H9 (cell line): Measurements from ENCODE around the gene FOLR1. TPM values are rescaled to one million over a fixed set of nuclear protein-coding genes. Genes with fewer than 3 reads are reported as not detected.
"Not testable (repeated sequence)": the region's sequence is repeated elsewhere in the genome, so short reads cannot be mapped to it uniquely, and the experiment has no call there.

Experiments used
- DNase-seq: peaks from one replicate; pipeline ENCODE4 v3.0.0-alpha.2; 2017
- H2AFZ ChIP-seq: one replicate; pipeline ENCODE4 v1.6.1; 2013; ENCODE audit warnings: mild to moderate bottlenecking, low read length, control low read depth, moderate library complexity
- H2AK5ac ChIP-seq: 2 replicates; pipeline ENCODE4 v1.6.1; 2013; ENCODE audit warnings: low read length, control low read depth, mixed read lengths; ENCODE audit not compliant: insufficient read length
- H2BK120ac ChIP-seq: one replicate; pipeline ENCODE4 v1.6.1; 2013; ENCODE audit warnings: low read depth, mild to moderate bottlenecking, low read length, control low read depth, inconsistent platforms; ENCODE audit not compliant: poor library complexity, severe bottlenecking
- H2BK12ac ChIP-seq: 2 replicates; pipeline ENCODE4 v1.6.1; 2013; ENCODE audit warnings: low read length, control low read depth, mixed read lengths, low read depth; ENCODE audit not compliant: insufficient read length
- H2BK15ac ChIP-seq: 2 replicates; pipeline ENCODE4 v1.6.1; 2013; ENCODE audit warnings: low read depth, low read length, control low read depth
- H2BK20ac ChIP-seq: one replicate; pipeline ENCODE4 v1.6.1; 2013; ENCODE audit warnings: low read depth, mild to moderate bottlenecking, low read length, control low read depth, inconsistent platforms; ENCODE audit not compliant: poor library complexity, severe bottlenecking
- H2BK5ac ChIP-seq: 2 replicates; pipeline ENCODE4 v1.6.1; 2013; ENCODE audit warnings: low read length, control low read depth, mixed read lengths; ENCODE audit not compliant: insufficient read length
- H3K14ac ChIP-seq: 2 replicates; pipeline ENCODE4 v1.6.1; 2013; ENCODE audit warnings: low read length, control low read depth; ENCODE audit not compliant: insufficient read depth
- H3K18ac ChIP-seq: 2 replicates; pipeline ENCODE4 v1.6.1; 2013; ENCODE audit warnings: low read depth, mild to moderate bottlenecking, mixed read lengths, low read length, control low read depth; ENCODE audit not compliant: insufficient read length
- H3K23ac ChIP-seq: 2 replicates; pipeline ENCODE4 v1.6.1; 2013; ENCODE audit warnings: low read length, control low read depth, mixed read lengths, low read depth; ENCODE audit not compliant: insufficient read length
- H3K23me2 ChIP-seq: 2 replicates; pipeline ENCODE4 v1.6.1; 2013; ENCODE audit warnings: low read depth, mild to moderate bottlenecking, mixed read lengths, low read length, control low read depth; ENCODE audit not compliant: insufficient read length, poor library complexity, severe bottlenecking
- H3K27ac ChIP-seq: 2 replicates; pipeline ENCODE4 v1.5.1; 2013; ENCODE audit warnings: low read length, control low read depth, mixed read lengths, low read depth; ENCODE audit not compliant: insufficient read length
- H3K27me3 ChIP-seq: 2 replicates; pipeline ENCODE4 v1.6.1; 2013; ENCODE audit warnings: low read length, control low read depth, inconsistent platforms; ENCODE audit not compliant: insufficient read depth
- H3K4ac ChIP-seq: 2 replicates; pipeline ENCODE4 v1.6.1; 2013; ENCODE audit warnings: low read depth, mild to moderate bottlenecking, control low read depth, inconsistent platforms, low read length, moderate library complexity
- H3K4me1 ChIP-seq: 2 replicates; pipeline ENCODE4 v1.6.1; 2013; ENCODE audit warnings: low read length, control low read depth, inconsistent platforms; ENCODE audit not compliant: insufficient read depth
- H3K4me2 ChIP-seq: 2 replicates; pipeline ENCODE4 v1.6.1; 2013; ENCODE audit warnings: low read length, control low read depth, mixed read lengths; ENCODE audit not compliant: insufficient read length, insufficient read depth
- H3K56ac ChIP-seq: 2 replicates; pipeline ENCODE4 v1.6.1; 2013; ENCODE audit warnings: low read depth, mild to moderate bottlenecking, mixed read lengths, low read length, control low read depth; ENCODE audit not compliant: insufficient read length
- H3K79me1 ChIP-seq: 2 replicates; pipeline ENCODE4 v1.6.1; 2013; ENCODE audit warnings: low read depth, mild to moderate bottlenecking, moderate library complexity, low read length, control low read depth, inconsistent platforms; ENCODE audit not compliant: insufficient read depth, poor library complexity, severe bottlenecking
- H3K79me2 ChIP-seq: 2 replicates; pipeline ENCODE4 v1.6.1; 2013; ENCODE audit warnings: low read length, control low read depth, inconsistent platforms; ENCODE audit not compliant: insufficient read depth
- H3K9ac ChIP-seq: 2 replicates; pipeline ENCODE4 v1.6.1; 2013; ENCODE audit warnings: low read length, control low read depth, mixed read lengths; ENCODE audit not compliant: insufficient read length; ENCODE audit errors: extremely low read depth
- H3K9me3 ChIP-seq: one replicate; pipeline ENCODE4 v1.6.1; 2013; ENCODE audit warnings: low read depth, low read length, inconsistent platforms; ENCODE audit not compliant: control insufficient read depth
- H3T11ph ChIP-seq: one replicate; pipeline ENCODE4 v1.6.1; 2013; ENCODE audit warnings: mild to moderate bottlenecking, low read length, control low read depth, inconsistent platforms
- H4K20me1 ChIP-seq: one replicate; pipeline ENCODE4 v1.6.1; 2013; ENCODE audit not compliant: control insufficient read depth, insufficient read length, insufficient read depth
- H4K5ac ChIP-seq: 2 replicates; pipeline ENCODE4 v1.6.1; 2013; ENCODE audit warnings: low read depth, mild to moderate bottlenecking, mixed read lengths, low read length, control low read depth; ENCODE audit not compliant: insufficient read length
- H4K8ac ChIP-seq: replicated peaks from 2 replicates; pipeline ENCODE4 v1.6.1; 2013; ENCODE audit warnings: low read length, control low read depth, mixed read lengths, low read depth; ENCODE audit not compliant: insufficient read length
- H4K91ac ChIP-seq: 2 replicates; pipeline ENCODE4 v1.6.1; 2013; ENCODE audit warnings: low read depth, mild to moderate bottlenecking, moderate library complexity, mixed read lengths, low read length, control low read depth; ENCODE audit not compliant: insufficient read length
- H3K27ac Mint-ChIP-seq, 3 experiments: 2 replicates in 2 of 3; 3 replicates in 1 of 3; pipeline ENCODE4 v1.8.0; 2020 to 2021; ENCODE audit warnings: mixed read lengths in 3 of 3, mild to moderate bottlenecking in 1 of 3, moderate library complexity in 1 of 3
- H3K27me3 Mint-ChIP-seq: 2 replicates; pipeline ENCODE4 v1.8.0; 2021; ENCODE audit warnings: low read depth, mild to moderate bottlenecking, moderate library complexity, mixed read lengths
- H3K36me3 Mint-ChIP-seq, 3 experiments: 2 replicates in 2 of 3; 3 replicates in 1 of 3; pipeline ENCODE4 v1.8.0; 2020 to 2021; ENCODE audit warnings: low read depth in 3 of 3, mixed read lengths in 3 of 3; ENCODE audit not compliant: insufficient read depth in 1 of 3
- H3K4me1 Mint-ChIP-seq, 2 experiments: 2 replicates each; pipeline ENCODE4 v1.8.0; 2020; ENCODE audit warnings: mixed read lengths in 2 of 2
- H3K4me3 Mint-ChIP-seq, 2 experiments: 2 replicates in 1 of 2; 3 replicates in 1 of 2; pipeline ENCODE4 v1.8.0; 2020 to 2021; ENCODE audit warnings: mild to moderate bottlenecking in 2 of 2, mixed read lengths in 2 of 2, moderate library complexity in 1 of 2
- H3K9me3 Mint-ChIP-seq, 2 experiments: 2 replicates in 1 of 2; 3 replicates in 1 of 2; pipeline ENCODE4 v1.8.0; 2020; ENCODE audit warnings: mild to moderate bottlenecking in 2 of 2, mixed read lengths in 2 of 2, moderate library complexity in 1 of 2
- CTCF ChIP-seq: fragments of 200-600 bp; sonication (generic); conservative IDR thresholded peaks from 3 replicates; pipeline ENCODE4 v1.8.0; 2021; ENCODE audit warnings: antibody characterized with exemption, mild to moderate bottlenecking
- WGBS: extraction: QIAGEN DNeasy Blood & Tissue Kit; methylation state at CpG from one replicate; pipeline ENCODE4 v1.1.7; 2013; ENCODE audit warnings: missing lambda C conversion rate, low lambda C conversion rate, mixed read lengths; ENCODE audit not compliant: insufficient read length; ENCODE audit errors: extremely low coverage; 5-methylcytosine and 5-hydroxymethylcytosine counted together
- total RNA-seq: library from RNA; stranded (reverse); gene quantifications from 2 replicates; pipeline ENCODE4 v1.2.1, GENCODE V29; 2021

The FOLR1 gene
- total RNA-seq, 1 experiment from 2014 or later: 0.92 TPM

- Mint-ChIP-seq H3K27me3 (no peaks in the 10 kb centered on the region; the same call in 1 of the 2 replicates), H3K27ac (no peak overlapping the region), H3K4me3 (no peak overlapping the region), H3K36me3 (no peaks in the 10 kb centered on the region; a peak in 2 of 7 replicates), H3K9me3 (peaks cover 0 to 5% of the 10 kb centered on the region in 2 experiments; a peak in 4 of 5 replicates), H3K4me1 (no peaks in the 10 kb centered on the region)
- no peak overlapping the region for H3K23ac ChIP-seq
- H2AK5ac ChIP-seq: no peak overlapping the region
- no peaks in the 10 kb centered on the region for H3K4me1 ChIP-seq
- H3K4ac ChIP-seq: no peak overlapping the region
- H3K56ac ChIP-seq: no peak overlapping the region
- H2BK5ac ChIP-seq: no peak overlapping the region
- no peaks in the 10 kb centered on the region for H4K20me1 ChIP-seq
- no peaks in the 10 kb centered on the region for H3K79me1 ChIP-seq
- no peaks in the 10 kb centered on the region for H3K9me3 ChIP-seq
- TF ChIP-seq CTCF: no peak
- no peak overlapping the region for H4K8ac ChIP-seq
- no peaks in the 10 kb centered on the region for H3K23me2 ChIP-seq
- no peak overlapping the region for H3T11ph ChIP-seq
- no peak overlapping the region for H2BK20ac ChIP-seq
- no peak overlapping the region for H2BK15ac ChIP-seq
- H3K79me2 ChIP-seq: no peaks in the 10 kb centered on the region
- no peak overlapping the region for H2AFZ ChIP-seq
- no peak overlapping the region for H4K91ac ChIP-seq
- H4K5ac ChIP-seq: no peak overlapping the region
- no peak overlapping the region for H3K27ac ChIP-seq
- H3K9ac ChIP-seq: no peak overlapping the region
- H2BK12ac ChIP-seq: no peak overlapping the region
- no peak overlapping the region for H3K14ac ChIP-seq
- H3K18ac ChIP-seq: no peak overlapping the region
- no peaks in the 10 kb centered on the region for H3K27me3 ChIP-seq
- DNase-seq: no peak
- no peak overlapping the region for H3K4me2 ChIP-seq
- no CpG with 5 or more reads among the region's 4 CpGs for WGBS
- no peak overlapping the region for H2BK120ac ChIP-seq
Observed at GRCh38 chr11:72150882-72151281, 41.1 kb upstream of the FOLR1 start.

GRCh38 chr11:72153874-72154273 lies 38.1 kb upstream of the FOLR1 start:
- H2AK5ac ChIP-seq, H3K27me3 ChIP-seq, H4K5ac ChIP-seq, H3K79me1 ChIP-seq, H2BK12ac ChIP-seq, H3T11ph ChIP-seq, H3K18ac ChIP-seq, H3K14ac ChIP-seq, DNase-seq, H3K4me1 ChIP-seq, H3K79me2 ChIP-seq, H4K8ac ChIP-seq, H4K20me1 ChIP-seq, H2BK5ac ChIP-seq, H3K9me3 ChIP-seq, H3K4me1 Mint-ChIP-seq, H2AFZ ChIP-seq, H3K27ac ChIP-seq, H3K23ac ChIP-seq, H3K9me3 Mint-ChIP-seq, H2BK120ac ChIP-seq, H2BK20ac ChIP-seq, H3K4me2 ChIP-seq, H3K9ac ChIP-seq, H3K4ac ChIP-seq, H3K27me3 Mint-ChIP-seq, H3K56ac ChIP-seq, H3K27ac Mint-ChIP-seq, H3K36me3 Mint-ChIP-seq, H3K23me2 ChIP-seq, H4K91ac ChIP-seq, H3K4me3 Mint-ChIP-seq, H2BK15ac ChIP-seq: not testable (repeated sequence)
- WGBS: no CpG with 5 or more reads among the region's 6 CpGs
